ENCODE results near the gene MARF1. TPM values are rescaled to one million over a fixed set of nuclear protein-coding genes. Genes with fewer than 3 reads are reported as not detected.

Gene MARF1
- polyA plus RNA-seq, 3 donors = 5.7 to 39.9 (median 9.8) TPM

- H3K9ac ChIP-seq (ENCODE audit: insufficient read depth, low read length, poor library complexity, severe bottlenecking) = no peak overlapping the region
- no peak for DNase-seq
- no peak overlapping the region for H3K4me3 Mint-ChIP-seq
- H4K20me1 ChIP-seq (ENCODE audit: insufficient read depth, low read length) = peaks cover 44% of the 10 kb centered on the region
- no peak overlapping the region for H3K27ac ChIP-seq (ENCODE audit: low read depth in 1 of 2, low read length in 2 of 2)
- H3K27me3 ChIP-seq (ENCODE audit: control insufficient read depth in 2 of 2, insufficient read depth in 2 of 2, low read length in 2 of 2) = no peaks in the 10 kb centered on the region
- peak overlapping the region in 2 of 7 donors; percentile 4 to 48 for H3K27ac Mint-ChIP-seq
- no peak overlapping the region for H3K4me2 ChIP-seq (replicated peaks; ENCODE audit: extremely low read depth, low read length, poor library complexity, severe bottlenecking)
- WGBS (ENCODE audit: insufficient coverage) = 100% methylated on average over 2 of the region's 3 CpGs
- H3K4me1 Mint-ChIP-seq = no peaks in the 10 kb centered on the region
- no peak for TF ChIP-seq CTCF (IDR thresholded peaks at IDR 0.05)
- H3K9me3 Mint-ChIP-seq = peaks cover 0 to 2% (median 0%) of the 10 kb centered on the region in 7 donors
- H3K4me3 ChIP-seq (replicated peaks in 1 of 3; ENCODE audit: low read depth in 2 of 3, low read length in 3 of 3) = no peak overlapping the region
- peaks cover 93 to 98% of the 10 kb centered on the region in 2 donors for H3K36me3 ChIP-seq (replicated peaks in 1 of 2; ENCODE audit: control insufficient read depth in 1 of 2, insufficient read depth in 2 of 2, low read length in 2 of 2)
- no peak overlapping the region for H2AFZ ChIP-seq (ENCODE audit: insufficient read depth, low read depth, low read length, poor library complexity, severe bottlenecking)
- H3K27me3 Mint-ChIP-seq (ENCODE audit: low read depth in 3 of 3) = peaks cover 0 to 2% (median 1%) of the 10 kb centered on the region in 3 donors
- peaks cover 19% of the 10 kb centered on the region for H3K79me2 ChIP-seq (ENCODE audit: insufficient read depth, low read length)
- no peaks in the 10 kb centered on the region for H3K9me3 ChIP-seq (replicated peaks in 1 of 2; ENCODE audit: control insufficient read depth in 1 of 2, insufficient read depth in 1 of 2, low read length in 2 of 2)
- peaks cover 82 to 98% of the 10 kb centered on the region in 2 donors for H3K36me3 Mint-ChIP-seq
- intact Hi-C loops (cut with micrococcal nuclease) = no loop called here
- no peaks in the 10 kb centered on the region for H3K4me1 ChIP-seq (ENCODE audit: control insufficient read depth in 1 of 2, insufficient read depth in 2 of 2, low read length in 2 of 2)
Measured at GRCh38 chr16:15689290-15689689, 46.3 kb upstream of the MARF1 start.

DNA sequence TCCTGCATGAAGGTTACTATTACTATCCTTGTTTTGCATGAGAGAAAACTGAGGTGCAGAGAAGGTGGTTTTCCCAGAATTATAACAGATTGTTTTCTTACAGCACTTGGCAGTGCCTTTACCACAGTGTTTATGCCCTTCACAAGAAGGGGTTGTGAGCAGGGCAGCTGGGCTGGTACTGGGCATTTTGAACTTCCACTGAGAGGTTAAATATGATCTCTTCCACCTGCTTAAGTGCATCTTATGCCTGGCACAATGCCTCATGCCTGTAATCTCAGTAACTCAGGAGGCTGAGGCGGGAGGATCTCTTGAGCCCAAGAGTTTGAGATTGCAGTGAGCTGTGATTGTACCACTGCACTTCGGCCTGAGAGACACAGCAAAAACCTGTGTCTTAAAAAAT is 43.3 kb upstream of the MARF1 start:
- no peaks in the 10 kb centered on the region for H3K9me3 ChIP-seq (replicated peaks in 1 of 2; ENCODE audit: control insufficient read depth in 1 of 2, insufficient read depth in 1 of 2, low read length in 2 of 2)
- no peak overlapping the region for H3K4me3 Mint-ChIP-seq
- intact Hi-C loops (cut with micrococcal nuclease) = no loop called here
- peaks cover 0 to 2% (median 0%) of the 10 kb centered on the region in 7 donors for H3K9me3 Mint-ChIP-seq
- peaks cover 3 to 6% of the 10 kb centered on the region in 2 donors for H3K4me1 ChIP-seq (ENCODE audit: control insufficient read depth in 1 of 2, insufficient read depth in 2 of 2, low read length in 2 of 2)
- peaks cover 0 to 1% (median under 1%) of the 10 kb centered on the region in 3 donors for H3K27me3 Mint-ChIP-seq (ENCODE audit: low read depth in 3 of 3)
- H3K79me2 ChIP-seq (ENCODE audit: insufficient read depth, low read length) = peaks cover 40% of the 10 kb centered on the region
- 100% methylated on average over 1 of the region's 2 CpGs for WGBS (ENCODE audit: insufficient coverage)
- no peak for TF ChIP-seq CTCF (IDR thresholded peaks at IDR 0.05)
- H3K27me3 ChIP-seq (ENCODE audit: control insufficient read depth in 2 of 2, insufficient read depth in 2 of 2, low read length in 2 of 2) = no peaks in the 10 kb centered on the region
- H3K27ac ChIP-seq (ENCODE audit: low read depth in 1 of 2, low read length in 2 of 2) = peak overlapping the region in 1 of 2 donors; percentile 26
- peaks cover 37% of the 10 kb centered on the region for H4K20me1 ChIP-seq (ENCODE audit: insufficient read depth, low read length)
- H3K9ac ChIP-seq (ENCODE audit: insufficient read depth, low read length, poor library complexity, severe bottlenecking) = no peak overlapping the region
- H3K36me3 ChIP-seq (replicated peaks in 1 of 2; ENCODE audit: control insufficient read depth in 1 of 2, insufficient read depth in 2 of 2, low read length in 2 of 2) = peaks cover 82 to 90% of the 10 kb centered on the region in 2 donors
- DNase-seq = no peak
- peaks cover 5% of the 10 kb centered on the region for H3K4me1 Mint-ChIP-seq
- peak overlapping the region in 2 of 7 donors; percentile 32 to 43 for H3K27ac Mint-ChIP-seq
- no peak overlapping the region for H3K4me3 ChIP-seq (replicated peaks in 1 of 3; ENCODE audit: low read depth in 2 of 3, low read length in 3 of 3)
- peaks cover 64 to 89% of the 10 kb centered on the region in 2 donors for H3K36me3 Mint-ChIP-seq
- no peak overlapping the region for H2AFZ ChIP-seq (ENCODE audit: insufficient read depth, low read depth, low read length, poor library complexity, severe bottlenecking)
- H3K4me2 ChIP-seq (replicated peaks; ENCODE audit: extremely low read depth, low read length, poor library complexity, severe bottlenecking) = no peak overlapping the region
